H1 (cell line): Measurements from ENCODE around the gene SLC25A6.

ENCODE experiments used
- EP300 ChIP-seq, 2 experiments: IDR thresholded peaks; 1 replicate in 1 of 2; 2 replicates in 1 of 2; pipeline ENCODE4 v1.6.1; 2011 to 2012; ENCODE audit warnings: low read depth in 2 of 2, low read length in 2 of 2, mild to moderate bottlenecking in 2 of 2, borderline replicate concordance in 1 of 2, inconsistent platforms in 1 of 2, moderate library complexity in 1 of 2
- EZH2 ChIP-seq: fragments of 200-600 bp; sonication (generic); IDR thresholded peaks from 2 replicates; pipeline ENCODE4 v1.7.1; 2012; ENCODE audit warnings: low read depth, mild to moderate bottlenecking, moderate library complexity, low read length, inconsistent platforms; ENCODE audit not compliant: severe bottlenecking
- MAFK ChIP-seq: IDR thresholded peaks from 2 replicates; pipeline ENCODE4 v1.6.1; 2012; ENCODE audit warnings: low read depth, mild to moderate bottlenecking, improper control_type of control experiment, low read length
- POLR2AphosphoS5 ChIP-seq: IDR thresholded peaks from 2 replicates; pipeline ENCODE4 v1.6.1; 2011; ENCODE audit warnings: low read depth, low read length
- TCF12 ChIP-seq: IDR thresholded peaks from 2 replicates; pipeline ENCODE4 v1.6.1; 2011; ENCODE audit warnings: low read depth, mild to moderate bottlenecking, low read length
- ZNF274 ChIP-seq: IDR thresholded peaks from 2 replicates; pipeline ENCODE4 v1.7.0; 2012; ENCODE audit warnings: low read length, borderline replicate concordance; ENCODE audit errors: extremely low read depth
- TF ChIP-seq, protein P1 (sequence below), 3 experiments: IDR thresholded peaks; 1 replicate in 2 of 3; 2 replicates in 1 of 3; pipeline versions ENCODE4 v1.5.1 to v1.6.1; 2011; ENCODE audit warnings: low read length in 3 of 3, mild to moderate bottlenecking in 3 of 3, inconsistent platforms in 2 of 3, low read depth in 1 of 3, moderate library complexity in 1 of 3; ENCODE audit not compliant: insufficient read depth in 1 of 3; ENCODE audit errors: control extremely low read depth in 1 of 3

DNA sequence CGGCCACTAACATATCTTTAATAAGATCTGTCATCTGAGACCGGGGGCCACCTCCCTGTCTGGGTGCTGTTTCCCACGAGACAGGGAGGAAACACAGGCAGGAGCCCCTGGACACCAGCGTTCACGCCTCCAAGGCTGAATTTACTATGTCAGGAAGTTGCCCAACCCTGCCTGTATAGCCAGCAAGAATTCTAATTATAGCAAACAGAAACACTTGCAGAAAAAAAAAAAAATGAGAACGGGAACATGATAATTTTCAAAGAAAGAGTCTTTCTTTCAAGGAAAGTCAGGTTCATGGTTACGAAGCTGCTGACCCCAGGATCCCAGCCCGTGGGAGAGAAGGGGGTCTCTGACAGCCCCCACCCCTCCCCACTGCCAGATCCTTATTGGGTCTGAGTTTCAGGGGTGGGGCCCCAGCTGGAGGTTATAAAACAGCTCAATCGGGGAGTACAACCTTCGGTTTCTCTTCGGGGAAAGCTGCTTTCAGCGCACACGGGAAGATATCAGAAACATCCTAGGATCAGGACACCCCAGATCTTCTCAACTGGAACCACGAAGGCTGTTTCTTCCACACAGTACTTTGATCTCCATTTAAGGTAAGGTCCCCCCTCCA, 55.5 kb downstream of the SLC25A6 start, which contains the start of gene IL3RA:
- TF ChIP-seq EZH2: no peak
- TF ChIP-seq POLR2AphosphoS5: no peak
- no peak for TF ChIP-seq EP300 (IDR thresholded peaks at IDR 0.05; ENCODE audit: borderline replicate concordance in 1 of 2, low read depth in 2 of 2, low read length in 2 of 2)
- TF ChIP-seq ZNF274: no peak
- TF ChIP-seq, protein P1, sequence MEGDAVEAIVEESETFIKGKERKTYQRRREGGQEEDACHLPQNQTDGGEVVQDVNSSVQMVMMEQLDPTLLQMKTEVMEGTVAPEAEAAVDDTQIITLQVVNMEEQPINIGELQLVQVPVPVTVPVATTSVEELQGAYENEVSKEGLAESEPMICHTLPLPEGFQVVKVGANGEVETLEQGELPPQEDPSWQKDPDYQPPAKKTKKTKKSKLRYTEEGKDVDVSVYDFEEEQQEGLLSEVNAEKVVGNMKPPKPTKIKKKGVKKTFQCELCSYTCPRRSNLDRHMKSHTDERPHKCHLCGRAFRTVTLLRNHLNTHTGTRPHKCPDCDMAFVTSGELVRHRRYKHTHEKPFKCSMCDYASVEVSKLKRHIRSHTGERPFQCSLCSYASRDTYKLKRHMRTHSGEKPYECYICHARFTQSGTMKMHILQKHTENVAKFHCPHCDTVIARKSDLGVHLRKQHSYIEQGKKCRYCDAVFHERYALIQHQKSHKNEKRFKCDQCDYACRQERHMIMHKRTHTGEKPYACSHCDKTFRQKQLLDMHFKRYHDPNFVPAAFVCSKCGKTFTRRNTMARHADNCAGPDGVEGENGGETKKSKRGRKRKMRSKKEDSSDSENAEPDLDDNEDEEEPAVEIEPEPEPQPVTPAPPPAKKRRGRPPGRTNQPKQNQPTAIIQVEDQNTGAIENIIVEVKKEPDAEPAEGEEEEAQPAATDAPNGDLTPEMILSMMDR (IDR thresholded peaks at IDR 0.05; ENCODE audit: control extremely low read depth in 1 of 3, insufficient read depth in 1 of 3, low read depth in 1 of 3, low read length in 3 of 3): no peak
- TF ChIP-seq MAFK: no peak
- no peak for TF ChIP-seq TCF12
